NT2/D1 (cell line): ENCODE data around the gene AGAP1.

ENCODE experiments used
- DNase-seq: peaks from one replicate; pipeline ENCODE4 v3.0.0-alpha.2; 2011; ENCODE audit warnings: low read depth, low spot score
- H3K27me3 ChIP-seq: 2 replicates; pipeline ENCODE4 v1.6.0; 2011; ENCODE audit warnings: mild to moderate bottlenecking; ENCODE audit not compliant: insufficient read length, insufficient read depth
- H3K36me3 ChIP-seq: 2 replicates; pipeline ENCODE4 v1.6.1; 2011; ENCODE audit warnings: mild to moderate bottlenecking, low read length, mixed read lengths; ENCODE audit not compliant: insufficient read depth, insufficient read length
- H3K4me1 ChIP-seq: 2 replicates; pipeline ENCODE4 v1.5.1; 2011; ENCODE audit not compliant: insufficient read depth, insufficient read length
- H3K4me3 ChIP-seq: 2 replicates; pipeline ENCODE4 v1.5.1; 2011; ENCODE audit warnings: low read depth; ENCODE audit not compliant: insufficient read length
- H3K9ac ChIP-seq: 2 replicates; pipeline ENCODE4 v1.6.0; 2011; ENCODE audit warnings: low read depth; ENCODE audit not compliant: insufficient read length
- H3K9me3 ChIP-seq: 2 replicates; pipeline ENCODE4 v1.5.1; 2011; ENCODE audit warnings: mild to moderate bottlenecking, low read length; ENCODE audit not compliant: insufficient read depth
- SUZ12 ChIP-seq: IDR thresholded peaks from 2 replicates; pipeline ENCODE4 v1.6.1; 2011; ENCODE audit not compliant: insufficient read length, insufficient read depth; ENCODE audit errors: extremely low read depth
- YY1 ChIP-seq: IDR thresholded peaks from 2 replicates; pipeline ENCODE4 v1.6.1; 2011; ENCODE audit not compliant: insufficient read length, insufficient read depth
- ZNF274 ChIP-seq: IDR thresholded peaks from 2 replicates; pipeline ENCODE4 v1.6.1; 2011; ENCODE audit warnings: mild to moderate bottlenecking, low read depth, low read length

The AGAP1 gene

GRCh38 chr2:235553291-235553690 is 59.4 kb downstream of the AGAP1 start:
- Histone ChIP-seq H3K4me3 (no peak overlapping the region), H3K9ac (no peak overlapping the region), H3K36me3 (peaks cover 2% of the 10 kb centered on the region), H3K27me3 (no peaks in the 10 kb centered on the region), H3K9me3 (no peaks in the 10 kb centered on the region), H3K4me1 (peaks cover 15% of the 10 kb centered on the region)
- TF ChIP-seq YY1 = no peak
- no peak for TF ChIP-seq SUZ12
- TF ChIP-seq ZNF274 = no peak
- no peak for DNase-seq

GRCh38 chr2:235553696-235554100 is 59.9 kb downstream of the AGAP1 start:
- H3K9me3 ChIP-seq = no peaks in the 10 kb centered on the region
- no peak for TF ChIP-seq ZNF274
- no peak for TF ChIP-seq YY1
- TF ChIP-seq SUZ12 = no peak

GRCh38 chr2:235554385-235554784 is 60.5 kb downstream of the AGAP1 start:
- Histone ChIP-seq H3K9ac (no peak overlapping the region), H3K4me3 (no peak overlapping the region), H3K27me3 (no peaks in the 10 kb centered on the region), H3K4me1 (peaks cover 15% of the 10 kb centered on the region), H3K36me3 (peaks cover 2% of the 10 kb centered on the region), H3K9me3 (no peaks in the 10 kb centered on the region)
- TF ChIP-seq ZNF274 = no peak
- TF ChIP-seq YY1 = no peak
- TF ChIP-seq SUZ12 = no peak
- no peak for DNase-seq

More at GRCh38 chr2:235553696-235554100, 59.9 kb downstream of the AGAP1 start:
- H3K4me1 ChIP-seq = peaks cover 15% of the 10 kb centered on the region
- no peak overlapping the region for H3K9ac ChIP-seq
- no peak for DNase-seq
- peaks cover 2% of the 10 kb centered on the region for H3K36me3 ChIP-seq
- H3K4me3 ChIP-seq = no peak overlapping the region
- H3K27me3 ChIP-seq = no peaks in the 10 kb centered on the region

- no peak for DNase-seq
- H3K9me3 ChIP-seq = no peaks in the 10 kb centered on the region
- no peak overlapping the region for H3K4me3 ChIP-seq
- H3K4me1 ChIP-seq = peaks cover 15% of the 10 kb centered on the region
- no peak for TF ChIP-seq ZNF274
- TF ChIP-seq SUZ12 = no peak
- no peak for TF ChIP-seq YY1
- H3K36me3 ChIP-seq = peaks cover 2% of the 10 kb centered on the region
- no peak overlapping the region for H3K9ac ChIP-seq
- no peaks in the 10 kb centered on the region for H3K27me3 ChIP-seq
These were observed 61.1 kb downstream of the AGAP1 start for GRCh38 chr2:235554936-235555335.

GRCh38 chr2:235555371-235555770 is 61.5 kb downstream of the AGAP1 start:
- Histone ChIP-seq H3K27me3 (no peaks in the 10 kb centered on the region), H3K4me3 (no peak overlapping the region), H3K9me3 (no peaks in the 10 kb centered on the region), H3K36me3 (peaks cover under 1% of the 10 kb centered on the region), H3K9ac (no peak overlapping the region), H3K4me1 (peaks cover 15% of the 10 kb centered on the region)
- no peak for DNase-seq
- TF ChIP-seq YY1 (no peak), ZNF274 (no peak)

- Histone ChIP-seq H3K9me3 (no peaks in the 10 kb centered on the region), H3K9ac (no peak overlapping the region), H3K27me3 (no peaks in the 10 kb centered on the region), H3K36me3 (no peaks in the 10 kb centered on the region), H3K4me3 (no peak overlapping the region), H3K4me1 (peaks cover 17% of the 10 kb centered on the region)
- TF ChIP-seq SUZ12 (no peak), ZNF274 (no peak), YY1 (no peak)
- DNase-seq = no peak
These were observed 62.2 kb downstream of the AGAP1 start for GRCh38 chr2:235556086-235556485.

- Histone ChIP-seq H3K36me3 (no peaks in the 10 kb centered on the region), H3K4me1 (peaks cover 17% of the 10 kb centered on the region), H3K27me3 (no peaks in the 10 kb centered on the region), H3K9ac (no peak overlapping the region), H3K4me3 (no peak overlapping the region), H3K9me3 (no peaks in the 10 kb centered on the region)
- no peak for DNase-seq
- no peak for TF ChIP-seq SUZ12
- TF ChIP-seq ZNF274 = no peak
- no peak for TF ChIP-seq YY1
These were observed 63.1 kb downstream of the AGAP1 start for GRCh38 chr2:235556901-235557300.
